DMS114 treated with DMSO at 0.1 percent for 48 hours (cell line): ENCODE measurements around the gene FHOD3.

Source experiments
- DNase-seq: peaks from one replicate; lab custom pipeline; 2025; ENCODE audit not compliant: unreplicated experiment; lab: John Stamatoyannopoulos, UW

FHOD3 gene

DNA sequence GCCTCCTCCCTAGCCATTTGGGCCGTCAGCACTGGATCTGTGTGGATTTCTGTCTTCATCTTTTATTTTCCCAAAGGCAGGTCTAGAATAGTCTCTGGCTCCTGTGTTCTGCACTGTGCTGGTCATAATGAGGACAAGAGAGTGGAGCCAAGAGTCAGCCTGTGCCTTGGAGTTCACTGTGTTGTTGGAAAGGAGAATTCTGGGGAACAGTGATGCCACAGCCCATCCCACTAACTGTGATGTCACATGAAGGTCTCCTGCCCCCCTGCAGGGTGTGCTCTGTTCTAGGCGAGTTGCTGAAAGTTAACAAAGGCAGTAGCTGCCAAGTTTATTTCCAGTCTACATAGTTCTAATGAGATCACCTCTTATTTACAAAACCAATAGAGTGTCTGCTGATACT is 282.8 kb downstream of the FHOD3 start:
- DNase-seq = no peak

GRCh38 chr18:36580874-36581750 is 283.6 kb downstream of the FHOD3 start:
- DNase-seq = no peak

- no peak for DNase-seq
These were observed 285.7 kb downstream of the FHOD3 start for GRCh38 chr18:36582988-36583745.

DNA sequence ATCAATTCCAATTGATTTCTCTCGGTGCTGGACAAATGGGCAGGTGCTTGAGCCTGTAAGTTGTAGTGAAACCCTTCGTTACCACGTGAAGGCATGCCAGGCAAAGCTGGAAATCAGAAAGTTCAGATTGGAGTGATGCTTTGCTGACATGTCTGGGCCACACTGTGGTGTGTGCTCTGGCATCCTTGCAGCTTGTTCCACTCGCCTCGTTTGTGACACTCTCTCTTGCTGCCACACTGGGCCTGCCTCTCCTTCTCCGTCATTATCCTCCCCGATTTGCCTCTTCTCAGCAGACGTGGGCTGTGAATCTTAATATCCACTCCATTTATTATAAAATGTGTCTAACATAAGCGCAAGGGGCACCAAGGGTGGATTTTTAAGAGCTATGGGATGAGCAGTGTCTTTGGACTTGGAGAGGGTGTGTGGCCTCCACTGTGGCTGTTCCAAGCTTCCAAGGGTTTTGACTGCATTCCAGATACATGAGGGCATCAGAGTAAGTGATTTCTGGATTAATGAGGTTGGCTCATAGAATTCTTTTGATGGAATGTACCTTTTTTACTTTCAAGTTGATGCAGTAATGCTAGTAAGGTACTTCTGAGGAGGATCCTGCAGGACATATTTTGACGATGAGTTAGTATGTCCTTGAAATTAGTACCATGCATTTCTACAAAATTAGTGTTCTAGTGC is 292.5 kb downstream of the FHOD3 start:
- DNase-seq = no peak

- DNase-seq = no peak
These were observed 293.4 kb downstream of the FHOD3 start for GRCh38 chr18:36590621-36591580.

DNA sequence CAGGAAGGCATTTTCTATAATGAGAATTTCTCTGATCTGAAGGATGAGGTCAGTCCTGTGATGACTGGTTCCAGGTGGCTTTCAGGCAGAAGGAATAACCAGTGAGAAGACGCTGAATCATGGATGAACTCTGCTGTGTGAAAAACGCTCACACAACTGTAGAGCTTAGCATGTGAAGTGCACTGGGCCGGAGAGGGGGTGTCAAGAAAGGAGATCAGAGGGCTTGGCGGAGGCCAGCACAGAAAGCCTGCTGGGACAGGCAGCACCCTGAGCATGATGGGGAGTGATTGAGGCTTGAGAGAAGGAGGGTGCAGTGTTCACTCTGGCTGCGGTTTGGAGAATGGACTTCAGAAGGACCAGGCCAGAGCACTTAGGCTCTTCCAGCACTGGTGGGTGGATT is 294.8 kb downstream of the FHOD3 start:
- DNase-seq = no peak

- no peak for DNase-seq
These were observed 295.5 kb downstream of the FHOD3 start for GRCh38 chr18:36593001-36593400.

- no peak for DNase-seq
These were observed 296.1 kb downstream of the FHOD3 start for GRCh38 chr18:36593641-36594040.

DNA sequence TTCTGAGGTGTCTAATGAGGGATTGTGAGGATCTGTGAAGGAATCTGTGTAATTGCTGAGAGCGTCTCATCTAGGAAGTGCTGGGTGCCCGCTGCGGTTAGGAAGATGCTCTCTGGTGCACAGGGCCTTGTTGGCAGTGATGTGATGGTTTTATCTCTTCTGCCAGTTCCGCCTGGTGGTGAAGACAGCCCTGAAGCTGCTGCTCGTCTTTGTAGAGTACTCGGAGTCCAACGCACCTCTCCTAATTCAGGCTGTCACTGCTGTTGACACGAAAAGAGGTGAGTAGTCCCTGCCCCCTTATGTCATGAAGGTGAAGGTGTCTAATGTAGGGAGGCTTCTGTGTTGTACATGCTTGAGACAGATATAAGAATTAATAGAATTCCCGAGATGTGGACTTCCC is 297.1 kb downstream of the FHOD3 start:
- DNase-seq = no peak

- DNase-seq = no peak
These were observed 297.7 kb downstream of the FHOD3 start for GRCh38 chr18:36595046-36595817.

DNA sequence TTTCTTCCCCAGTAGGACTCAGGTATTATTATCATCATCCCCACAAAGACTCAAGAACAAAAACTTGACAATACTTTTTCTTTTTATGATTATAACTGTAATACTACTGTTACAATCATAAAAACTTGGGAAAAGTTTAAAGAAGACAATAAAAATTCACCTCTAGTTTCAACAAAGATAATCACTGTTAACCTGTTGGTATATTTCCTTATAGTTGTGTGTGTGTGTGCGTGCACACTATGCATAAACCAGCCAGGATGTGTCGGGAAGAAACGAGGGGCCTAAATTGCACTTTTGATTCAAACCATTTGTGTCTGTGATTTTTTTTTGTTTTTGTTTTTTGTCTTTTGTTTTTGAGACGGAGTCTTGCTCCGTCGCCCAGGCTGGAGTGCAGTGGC is 298.3 kb downstream of the FHOD3 start:
- DNase-seq = no peak

GRCh38 chr18:36597636-36598035 is 300.1 kb downstream of the FHOD3 start:
- no peak for DNase-seq

GRCh38 chr18:36600548-36600947 is 303.0 kb downstream of the FHOD3 start:
- DNase-seq = no peak

- DNase-seq = no peak
These were observed 303.8 kb downstream of the FHOD3 start for GRCh38 chr18:36601316-36601715.

- no peak for DNase-seq
These were observed 304.6 kb downstream of the FHOD3 start for GRCh38 chr18:36602071-36602470.

DNA sequence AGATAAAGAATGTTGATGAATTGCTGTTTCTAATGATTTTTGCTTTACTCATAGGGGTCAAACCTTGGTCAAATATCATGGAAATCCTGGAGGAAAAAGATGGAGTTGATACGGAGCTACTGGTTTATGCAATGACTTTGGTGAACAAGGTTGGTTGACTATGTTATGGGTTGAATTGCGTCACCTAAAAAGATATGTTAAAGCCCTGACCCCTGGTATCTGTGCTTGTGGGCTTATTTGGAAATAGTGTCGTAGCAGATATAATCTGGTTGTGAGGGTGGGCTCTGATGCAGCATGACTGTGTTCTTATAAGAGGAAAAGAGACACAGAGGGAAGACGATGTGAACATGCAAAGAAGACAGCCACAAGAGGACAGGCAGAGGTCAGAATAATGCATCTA is 305.1 kb downstream of the FHOD3 start:
- DNase-seq = no peak

DNA sequence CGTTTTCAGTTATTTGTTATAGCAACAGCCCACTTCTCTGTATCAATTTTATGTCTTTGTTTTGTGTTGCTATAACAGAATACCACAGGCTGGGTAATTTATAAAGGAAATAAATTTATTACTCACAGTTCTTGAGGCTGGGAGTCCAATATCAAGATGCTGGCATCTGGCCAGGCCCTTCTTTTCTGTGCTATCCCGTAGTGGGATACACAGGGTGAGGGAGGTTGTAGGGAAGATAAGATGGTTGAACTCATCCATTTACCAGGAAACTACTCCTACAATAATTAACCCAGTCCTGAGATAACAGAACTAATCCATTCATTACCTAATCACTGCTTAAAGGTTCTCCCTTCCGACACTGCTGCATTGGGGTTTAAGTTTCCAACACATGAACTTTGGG is 310.6 kb downstream of the FHOD3 start:
- no peak for DNase-seq

DNA sequence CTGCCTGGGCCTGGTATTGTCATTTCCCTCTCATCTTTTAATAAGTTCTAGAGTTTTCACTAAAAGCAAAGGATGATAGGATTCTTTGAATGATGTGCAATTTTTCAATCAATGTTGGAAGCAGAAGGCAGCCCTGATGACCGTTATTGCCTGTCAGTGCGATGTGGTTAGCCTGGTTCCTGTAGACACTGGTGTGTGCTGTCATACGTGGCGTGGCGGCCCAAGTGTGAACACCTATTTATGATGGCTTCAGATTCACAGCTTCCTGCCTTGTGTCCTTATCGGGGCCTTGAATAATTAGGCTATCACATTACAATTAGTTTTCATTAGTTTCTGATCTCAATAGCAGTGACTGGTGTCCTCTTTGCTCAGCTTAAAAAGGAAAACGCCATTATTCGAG is 312.7 kb downstream of the FHOD3 start:
- no peak for DNase-seq

DNA sequence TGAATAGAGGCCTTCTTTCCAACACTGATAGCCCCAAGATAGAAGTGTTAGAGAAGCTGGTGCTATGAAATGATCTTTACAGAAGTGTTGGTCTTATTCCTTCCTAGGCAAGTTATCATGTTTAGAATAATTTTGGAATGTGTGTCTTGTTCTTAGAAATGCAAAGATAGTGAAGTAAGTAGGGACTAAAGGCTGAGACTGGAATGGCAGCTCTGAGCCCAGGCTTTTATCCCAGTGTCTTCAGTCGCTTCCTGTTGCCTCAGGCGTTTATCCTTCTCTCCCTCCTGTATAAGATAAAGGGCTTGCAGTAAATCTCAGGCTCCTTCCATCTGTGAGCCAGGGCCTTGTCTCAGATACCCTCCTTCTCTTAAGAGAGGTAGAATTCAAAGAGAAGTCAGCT is 313.1 kb downstream of the FHOD3 start:
- DNase-seq = no peak

DNA sequence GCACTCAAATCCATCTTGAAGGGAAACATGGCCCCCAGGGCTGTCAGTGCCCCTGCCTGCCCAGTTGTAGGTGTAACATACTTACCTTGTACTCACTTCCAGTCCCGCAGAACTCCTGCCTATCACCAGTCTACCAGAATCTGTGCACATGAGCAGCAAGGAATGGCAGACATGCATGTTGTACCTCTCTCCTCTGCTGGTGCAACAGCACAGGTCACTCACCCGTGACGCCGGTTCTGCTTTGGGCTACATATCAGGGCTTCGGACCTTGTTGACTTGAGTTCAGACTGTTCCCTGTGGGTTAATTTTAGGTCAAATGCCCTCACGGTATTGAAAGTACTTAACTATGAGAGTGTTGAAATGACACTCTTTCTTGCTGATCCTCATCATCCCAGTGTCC is 315.6 kb downstream of the FHOD3 start:
- DNase-seq = no peak
